Jurkat, Clone E6-1 (cell line): ENCODE results near the gene MAPKAPK2.

Source experiments
- DNase-seq: peaks from one replicate; pipeline ENCODE4 v3.0.0-alpha.2; 2011; ENCODE audit warnings: low read depth, low spot score
- H3K4me3 ChIP-seq: 2 replicates; pipeline ENCODE4 v1.5.1; 2011; ENCODE audit warnings: mild to moderate bottlenecking, low read length, control low read depth, moderate library complexity

Gene MAPKAPK2

DNA sequence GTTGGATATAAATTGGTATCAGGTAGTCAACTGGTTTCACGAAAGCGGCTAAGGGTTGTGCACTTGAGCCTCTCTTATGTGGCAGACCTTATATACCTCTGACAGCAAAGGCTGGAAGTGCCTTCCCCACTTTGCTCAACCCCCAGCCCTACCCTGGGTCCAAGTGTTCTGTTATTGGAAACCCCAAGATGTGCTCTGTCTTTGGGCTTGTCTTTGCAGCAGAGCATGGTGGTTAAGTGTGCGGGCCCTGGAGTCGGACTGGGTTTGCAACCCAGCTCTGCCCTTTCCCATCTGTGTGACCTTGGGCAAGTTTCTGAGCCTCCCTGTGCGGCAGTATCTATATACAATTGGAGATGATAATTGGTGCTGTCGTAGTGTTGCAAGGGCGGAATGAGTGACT lies 98.8 kb downstream of the MAPKAPK2 start:
- DNase-seq = no peak
- H3K4me3 ChIP-seq = no peak overlapping the region
